MM.1S (cell line): ENCODE data around the gene HOXC11.

Experiments
- DNase-seq: peaks from one replicate; pipeline ENCODE4 v3.0.0-alpha.2; 2015
- H2AFZ ChIP-seq: fragments of 300-600 bp; sonication (generic); 2 replicates; pipeline ENCODE4 v1.6.0; 2016; ENCODE audit warnings: antibody characterized with exemption, low read length
- H3F3A ChIP-seq: fragments of 300-600 bp; sonication (generic); 2 replicates; pipeline ENCODE4 v1.6.1; 2016; ENCODE audit warnings: mild to moderate bottlenecking, antibody characterized with exemption, low read length, moderate library complexity, mixed read lengths; ENCODE audit not compliant: insufficient read depth
- H3K27ac ChIP-seq: fragments of 300-600 bp; sonication (generic); 2 replicates; pipeline ENCODE4 v1.5.1; 2016; ENCODE audit warnings: mild to moderate bottlenecking, low read length
- H3K27me3 ChIP-seq: fragments of 300-600 bp; sonication (generic); replicated peaks from 2 replicates; pipeline ENCODE4 v1.6.0; 2016; ENCODE audit warnings: low read length; ENCODE audit not compliant: insufficient read depth
- H3K36me3 ChIP-seq: fragments of 300-600 bp; sonication (generic); replicated peaks from 2 replicates; pipeline ENCODE4 v1.6.1; 2016; ENCODE audit warnings: mild to moderate bottlenecking, low read length, mixed read lengths; ENCODE audit not compliant: insufficient read depth
- H3K4me1 ChIP-seq: fragments of 300-600 bp; sonication (generic); 2 replicates; pipeline ENCODE4 v1.6.1; 2016; ENCODE audit warnings: low read length, mixed read lengths
- H3K4me2 ChIP-seq: fragments of 300-600 bp; sonication (generic); 2 replicates; pipeline ENCODE4 v1.6.0; 2016; ENCODE audit warnings: low read depth, low read length
- H3K4me3 ChIP-seq: fragments of 300-600 bp; sonication (generic); 2 replicates; pipeline ENCODE4 v1.5.1; 2016; ENCODE audit warnings: low read length, mixed read lengths
- H3K79me2 ChIP-seq: fragments of 300-600 bp; sonication (generic); 2 replicates; pipeline ENCODE4 v1.6.1; 2016; ENCODE audit warnings: mixed run types, low read length, mixed read lengths
- H3K9ac ChIP-seq: fragments of 300-600 bp; sonication (generic); 2 replicates; pipeline ENCODE4 v1.6.1; 2016; ENCODE audit warnings: low read length, mixed read lengths
- H3K9me2 ChIP-seq: fragments of 300-600 bp; sonication (generic); replicated peaks from 2 replicates; pipeline ENCODE4 v1.6.1; 2016; ENCODE audit warnings: mild to moderate bottlenecking, low read length, mixed read lengths; ENCODE audit not compliant: insufficient read depth
- H3K9me3 ChIP-seq: fragments of 300-600 bp; sonication (generic); replicated peaks from 2 replicates; pipeline ENCODE4 v1.6.1; 2016; ENCODE audit warnings: mild to moderate bottlenecking, low read length, mixed read lengths; ENCODE audit not compliant: insufficient read depth
- H4K20me1 ChIP-seq: fragments of 300-600 bp; sonication (generic); 2 replicates; pipeline ENCODE4 v1.6.1; 2016; ENCODE audit warnings: mild to moderate bottlenecking, low read length, moderate library complexity, mixed read lengths; ENCODE audit not compliant: insufficient read depth
- EZH2 ChIP-seq: fragments of 300-600 bp; sonication (generic); optimal IDR thresholded peaks from 2 replicates; pipeline ENCODE3; 2017; ENCODE audit warnings: low read depth, mild to moderate bottlenecking, antibody characterized with exemption, low read length, mixed read lengths
- EZH2phosphoT487 ChIP-seq: fragments of 300-600 bp; sonication (generic); IDR thresholded peaks from 2 replicates; pipeline ENCODE4 v1.6.1; 2018; ENCODE audit warnings: antibody characterized with exemption, low read length
- TF ChIP-seq, protein P1 (sequence below): fragments of 300-600 bp; sonication (generic); IDR thresholded peaks from 2 replicates; pipeline ENCODE4 v1.5.1; 2016; ENCODE audit warnings: antibody characterized with exemption, low read length, mixed read lengths

The HOXC11 gene

DNA sequence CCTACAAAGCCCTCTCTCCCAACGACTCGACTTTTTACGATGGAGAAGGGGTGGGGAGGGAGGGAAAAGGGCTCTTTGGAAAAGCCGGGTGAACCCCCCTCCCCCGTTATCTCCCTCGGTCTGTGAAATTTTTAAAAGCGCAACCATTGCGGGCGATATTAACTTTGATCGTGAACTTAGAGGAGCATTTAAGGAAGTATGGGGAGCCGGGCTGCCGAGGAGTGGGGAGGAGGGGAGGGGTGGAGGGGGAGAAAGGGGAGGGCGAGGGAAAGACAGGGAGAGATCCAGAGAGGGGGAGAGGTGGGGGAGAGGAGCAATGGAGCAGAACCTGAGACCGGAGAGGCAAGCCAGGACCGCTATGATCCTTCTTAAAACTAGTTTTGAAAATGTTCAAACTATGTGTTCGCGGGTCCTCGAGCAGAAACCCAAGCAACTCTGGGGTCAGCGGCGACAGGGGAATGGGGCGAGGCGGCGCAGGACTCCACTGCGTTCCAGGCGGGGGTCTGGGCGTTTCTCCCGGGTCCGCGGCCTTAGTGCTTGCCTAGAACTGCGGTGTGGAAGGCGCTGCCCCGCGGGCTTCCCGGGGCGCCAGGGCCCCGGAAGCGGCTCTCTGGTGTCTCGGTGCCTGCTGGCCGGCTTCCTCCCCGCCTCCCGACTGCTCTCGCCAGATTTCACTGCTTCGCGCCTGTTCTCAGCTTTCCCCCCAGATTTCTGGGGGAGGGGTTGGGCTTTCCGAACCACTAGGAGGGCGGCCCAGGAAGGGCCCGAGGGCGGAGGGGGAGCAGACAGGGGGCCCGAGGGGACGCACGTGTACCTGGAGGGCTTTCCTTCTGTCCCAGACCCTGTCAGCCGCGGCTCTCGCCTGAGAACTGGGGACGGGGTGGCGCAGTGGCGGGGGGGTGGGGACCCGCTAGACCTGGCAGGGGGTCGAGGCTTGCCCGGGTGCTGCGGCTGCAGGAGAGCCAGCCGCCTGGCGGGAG lies 1.4 kb downstream of the HOXC11 start, which contains the start of gene HOTAIR:
Gene HOTAIR, minus strand, starts transcription at position 871 of the 980 bp plus-strand sequence.
- no peaks in the 10 kb centered on the region for H3K9me2 ChIP-seq
- H3F3A ChIP-seq, result peaks cover 4% of the 10 kb centered on the region; the same call in 1 of the 2 replicates
- peak within 1 kb of the TSS; percentile 83 for H3K4me2 ChIP-seq
- no peak for DNase-seq
- H3K9ac ChIP-seq, result no peak within 1 kb of the TSS
- peaks cover 5% of the 10 kb centered on the region; the same call in 1 of the 2 replicates for H3K4me1 ChIP-seq
- 0 out of 2 replicates have a peak within 1 kb of the TSS, but pooled peaks have one; percentile 15 for H2AFZ ChIP-seq
- no peak for TF ChIP-seq EZH2
- TF ChIP-seq, protein P1, sequence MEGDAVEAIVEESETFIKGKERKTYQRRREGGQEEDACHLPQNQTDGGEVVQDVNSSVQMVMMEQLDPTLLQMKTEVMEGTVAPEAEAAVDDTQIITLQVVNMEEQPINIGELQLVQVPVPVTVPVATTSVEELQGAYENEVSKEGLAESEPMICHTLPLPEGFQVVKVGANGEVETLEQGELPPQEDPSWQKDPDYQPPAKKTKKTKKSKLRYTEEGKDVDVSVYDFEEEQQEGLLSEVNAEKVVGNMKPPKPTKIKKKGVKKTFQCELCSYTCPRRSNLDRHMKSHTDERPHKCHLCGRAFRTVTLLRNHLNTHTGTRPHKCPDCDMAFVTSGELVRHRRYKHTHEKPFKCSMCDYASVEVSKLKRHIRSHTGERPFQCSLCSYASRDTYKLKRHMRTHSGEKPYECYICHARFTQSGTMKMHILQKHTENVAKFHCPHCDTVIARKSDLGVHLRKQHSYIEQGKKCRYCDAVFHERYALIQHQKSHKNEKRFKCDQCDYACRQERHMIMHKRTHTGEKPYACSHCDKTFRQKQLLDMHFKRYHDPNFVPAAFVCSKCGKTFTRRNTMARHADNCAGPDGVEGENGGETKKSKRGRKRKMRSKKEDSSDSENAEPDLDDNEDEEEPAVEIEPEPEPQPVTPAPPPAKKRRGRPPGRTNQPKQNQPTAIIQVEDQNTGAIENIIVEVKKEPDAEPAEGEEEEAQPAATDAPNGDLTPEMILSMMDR, result no peak
- no peak for TF ChIP-seq EZH2phosphoT487
- H4K20me1 ChIP-seq, result no peaks in the 10 kb centered on the region; the same call in 1 of the 2 replicates
- H3K27ac ChIP-seq, result no peak within 1 kb of the TSS
- no peaks in the 10 kb centered on the region for H3K36me3 ChIP-seq
- no peaks in the 10 kb centered on the region for H3K9me3 ChIP-seq
- peak within 1 kb of the TSS; percentile 46; the same call in 1 of the 2 replicates for H3K4me3 ChIP-seq
- H3K27me3 ChIP-seq, result peaks cover 96% of the 10 kb centered on the region
- H3K79me2 ChIP-seq, result no peaks in the 10 kb centered on the region

DNA sequence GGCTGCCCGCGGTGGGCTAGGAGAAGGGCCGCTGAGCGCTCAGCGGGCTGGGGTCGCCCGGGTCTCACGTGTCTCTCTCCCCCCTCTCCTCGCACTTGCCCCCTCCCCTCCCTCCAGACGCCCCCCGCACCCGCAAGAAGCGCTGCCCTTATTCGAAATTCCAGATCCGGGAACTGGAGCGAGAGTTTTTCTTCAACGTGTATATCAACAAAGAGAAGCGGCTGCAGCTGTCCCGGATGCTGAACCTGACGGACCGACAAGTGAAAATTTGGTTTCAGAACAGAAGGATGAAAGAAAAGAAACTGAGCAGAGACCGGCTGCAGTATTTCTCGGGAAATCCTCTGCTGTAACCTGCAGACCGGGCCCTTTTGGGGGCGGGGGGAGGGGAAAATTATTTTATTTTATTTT lies 2.1 kb downstream of the HOXC11 start:
- H3K9me3 ChIP-seq, result no peaks in the 10 kb centered on the region
- no peak overlapping the region for H2AFZ ChIP-seq

DNA sequence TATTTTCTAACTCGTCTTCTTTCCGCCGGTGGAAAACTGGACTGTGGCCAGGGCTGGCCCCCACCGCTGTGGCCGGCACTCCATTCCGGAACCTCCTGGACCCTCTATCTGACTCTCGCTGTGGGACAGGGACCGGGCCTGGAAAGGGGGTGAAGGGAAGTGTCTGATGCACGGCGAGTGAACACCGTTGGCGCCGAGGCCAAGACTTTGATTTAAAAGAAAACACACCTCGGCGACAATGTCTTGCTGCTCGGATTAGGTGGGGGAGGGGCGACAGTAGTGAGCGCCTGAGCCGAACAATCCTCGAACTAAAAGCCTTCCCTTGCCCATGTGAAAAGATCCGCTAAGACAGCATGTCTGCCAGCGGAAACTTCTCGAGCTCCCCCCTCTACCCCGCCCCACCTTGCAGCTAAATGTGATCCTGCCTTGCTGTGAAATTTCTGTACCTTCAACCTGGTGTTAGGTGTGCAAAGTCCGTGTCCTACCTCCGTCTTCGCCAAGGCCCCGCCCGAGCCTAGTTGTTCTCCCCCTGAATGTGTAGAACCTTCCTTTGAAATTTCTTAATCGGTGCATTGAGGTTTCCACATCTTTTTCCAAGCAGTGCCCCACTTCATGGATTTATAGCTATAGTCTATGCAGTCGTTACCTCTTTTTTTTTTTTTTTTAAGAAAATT lies 2.7 kb downstream of the HOXC11 start:
- Histone ChIP-seq H3F3A (peaks cover 4% of the 10 kb centered on the region; the same call in 1 of the 2 replicates), H3K9me2 (no peaks in the 10 kb centered on the region), H3K4me2 (peak overlapping the region; percentile 83; the same call in 1 of the 2 replicates), H3K36me3 (no peaks in the 10 kb centered on the region), H3K27me3 (peaks cover 96% of the 10 kb centered on the region), H3K4me3 (peak overlapping the region; percentile 46; the same call in 1 of the 2 replicates), H3K9ac (no peak overlapping the region), H3K4me1 (peaks cover 5% of the 10 kb centered on the region; the same call in 1 of the 2 replicates), H3K27ac (no peak overlapping the region), H2AFZ (no peak overlapping the region), H3K79me2 (no peaks in the 10 kb centered on the region), H3K9me3 (no peaks in the 10 kb centered on the region), H4K20me1 (no peaks in the 10 kb centered on the region; the same call in 1 of the 2 replicates)
- no peak for DNase-seq
- TF ChIP-seq, protein P1, result no peak
- TF ChIP-seq EZH2 (no peak), EZH2phosphoT487 (no peak)

More for the DNA sequence above, 2.1 kb downstream of the HOXC11 start:
- peaks cover 4% of the 10 kb centered on the region; the same call in 1 of the 2 replicates for H3F3A ChIP-seq
- H3K9ac ChIP-seq, result no peak overlapping the region
- no peaks in the 10 kb centered on the region; the same call in 1 of the 2 replicates for H4K20me1 ChIP-seq
- H3K4me1 ChIP-seq, result peaks cover 5% of the 10 kb centered on the region; the same call in 1 of the 2 replicates
- peaks cover 96% of the 10 kb centered on the region for H3K27me3 ChIP-seq
- H3K9me2 ChIP-seq, result no peaks in the 10 kb centered on the region
- H3K79me2 ChIP-seq, result no peaks in the 10 kb centered on the region
- H3K4me3 ChIP-seq, result peak overlapping the region; percentile 27; the same call in 1 of the 2 replicates
- H3K36me3 ChIP-seq, result no peaks in the 10 kb centered on the region
- peak; percentile 68 for DNase-seq
- TF ChIP-seq EZH2, result no peak
- TF ChIP-seq, protein P1, result no peak
- TF ChIP-seq EZH2phosphoT487, result no peak
- H3K27ac ChIP-seq, result no peak overlapping the region
- H3K4me2 ChIP-seq, result peak overlapping the region; percentile 83
